Ascending aorta (tissue), 2 donors: Measurements from ENCODE around the gene DPP8. TPM values are rescaled to one million over a fixed set of nuclear protein-coding genes. Genes with fewer than 3 reads are reported as not detected.

Source experiments
- DNase-seq, 2 donors: peaks; one replicate each; pipeline ENCODE4 v3.0.0-alpha.2; 2019; ENCODE audit warnings: low spot score in 2 of 2
- H3K27ac ChIP-seq, 2 donors: fragments of 200-600 bp; sonication (generic); one replicate each; pipeline ENCODE4 v1.5.1; 2016 to 2017; ENCODE audit warnings: mild to moderate bottlenecking in 1 of 2
- H3K27me3 ChIP-seq: fragments of 200-600 bp; sonication (generic); one replicate; pipeline ENCODE4 v1.5.1; 2017
- H3K36me3 ChIP-seq, 2 donors: fragments of 200-600 bp; sonication (generic); one replicate each; pipeline ENCODE4 v1.5.1; 2016
- H3K4me1 ChIP-seq, 2 donors: fragments of 200-600 bp; sonication (generic); one replicate each; pipeline ENCODE4 v1.5.1; 2016 to 2017; ENCODE audit warnings: mild to moderate bottlenecking in 1 of 2
- H3K4me3 ChIP-seq, 2 donors: fragments of 200-600 bp; sonication (generic); one replicate each; pipeline ENCODE4 v1.5.1; 2016 to 2017; ENCODE audit warnings: mild to moderate bottlenecking in 1 of 2
- H3K9me3 ChIP-seq, 2 donors: fragments of 200-600 bp; sonication (generic); one replicate each; pipeline ENCODE4 v1.5.1; 2016
- CTCF ChIP-seq, 3 experiments: fragments of 200-600 bp in 2 of 3; fragments of 450-650 bp in 1 of 3; sonication (generic) in 2 of 3; IDR thresholded peaks; one replicate each; pipeline ENCODE4 v1.5.1; 2016 to 2019; ENCODE audit warnings: antibody characterized with exemption in 3 of 3, mild to moderate bottlenecking in 1 of 3, moderate library complexity in 1 of 3
- intact Hi-C: fragments of 100-400 bp; cut with DNase I; formaldehyde crosslinking; loops from one replicate; pipeline ENCODE4 v1.15.1; 2023
- total RNA-seq: library from RNA; depleted of rRNA; stranded (reverse); fragments of >200 nt; gene quantifications from one replicate; pipeline ENCODE4 v1.1.0, GENCODE V29; 2016

The DPP8 gene
- total RNA-seq, 1 donor from 2014 or later = 69.0 TPM

- H3K27ac ChIP-seq = no peak overlapping the region
- H3K4me3 ChIP-seq = no peak overlapping the region
- no peaks in the 10 kb centered on the region for H3K27me3 ChIP-seq
- TF ChIP-seq CTCF (IDR thresholded peaks at IDR 0.05) = no peak
- H3K4me1 ChIP-seq = peaks cover 3 to 5% of the 10 kb centered on the region in 2 donors
- no peaks in the 10 kb centered on the region for H3K36me3 ChIP-seq
- no peak for DNase-seq
- intact Hi-C loops = no loop called here
- no peaks in the 10 kb centered on the region for H3K9me3 ChIP-seq
Measured at GRCh38 chr15:65521350-65521749, 3.9 kb upstream of the DPP8 start.

GRCh38 chr15:65518633-65519285 is 1.3 kb upstream of the DPP8 start:
- Histone ChIP-seq H3K27me3 (no peaks in the 10 kb centered on the region), H3K9me3 (no peaks in the 10 kb centered on the region), H3K4me3 (no peak overlapping the region), H3K4me1 (peaks cover 4 to 17% of the 10 kb centered on the region in 2 donors), H3K27ac (no peak overlapping the region), H3K36me3 (no peaks in the 10 kb centered on the region)
- DNase-seq = no peak
- TF ChIP-seq CTCF (IDR thresholded peaks at IDR 0.05) = no peak
- intact Hi-C loops = no loop called here

- Histone ChIP-seq H3K4me1 (peaks cover 4 to 20% of the 10 kb centered on the region in 2 donors), H3K9me3 (no peaks in the 10 kb centered on the region), H3K27me3 (no peaks in the 10 kb centered on the region), H3K4me3 (peak overlapping the region; percentile 97 to 98), H3K27ac (peak overlapping the region; percentile 87 to 93), H3K36me3 (no peaks in the 10 kb centered on the region)
- DNase-seq = no peak
- intact Hi-C loops = loop anchor here (1.0 to 2.0 kb wide), 2 partner anchors 13 to 93 kb away; partner anchors contain the start of genes HACD3 and INTS14
- no peak for TF ChIP-seq CTCF (IDR thresholded peaks at IDR 0.05)
Measured at GRCh38 chr15:65517866-65518207, 348 bp upstream of the DPP8 start.

- intact Hi-C loops = no loop called here
- Histone ChIP-seq H3K9me3 (no peaks in the 10 kb centered on the region), H3K4me1 (peaks cover 4 to 28% of the 10 kb centered on the region in 2 donors), H3K36me3 (peaks cover 11 to 17% of the 10 kb centered on the region in 2 donors), H3K4me3 (peak overlapping the region; percentile 24 to 53), H3K27ac (peak overlapping the region; percentile 66 to 70), H3K27me3 (no peaks in the 10 kb centered on the region)
- peak in 1 of 2 donors; percentile 68 for DNase-seq
- no peak for TF ChIP-seq CTCF (IDR thresholded peaks at IDR 0.05)
Measured at GRCh38 chr15:65512807-65513416, 4.6 kb downstream of the DPP8 start.

GRCh38 chr15:65512189-65512588 is 5.3 kb downstream of the DPP8 start:
- no peak for DNase-seq
- intact Hi-C loops = no loop called here
- H3K9me3 ChIP-seq = no peaks in the 10 kb centered on the region
- peak overlapping the region; percentile 66 to 70 for H3K27ac ChIP-seq
- peak overlapping the region; percentile 24 to 53 for H3K4me3 ChIP-seq
- H3K4me1 ChIP-seq = peaks cover 4 to 28% of the 10 kb centered on the region in 2 donors
- peaks cover 11 to 17% of the 10 kb centered on the region in 2 donors for H3K36me3 ChIP-seq
- H3K27me3 ChIP-seq = no peaks in the 10 kb centered on the region
- TF ChIP-seq CTCF (IDR thresholded peaks at IDR 0.05) = no peak
